Lung (tissue), 12 donors: ENCODE results near the gene ACTRT2. TPM values are rescaled to one million over a fixed set of nuclear protein-coding genes. Genes with fewer than 3 reads are reported as not detected.

Source experiments
- ATAC-seq: fragments of 200-7000 bp; cut with Tn5 transposase; one replicate; pipeline ENCODE4 v1.9.1; 2020; ENCODE audit warnings: moderate number of reproducible peaks; ENCODE audit not compliant: insufficient read depth, low FRiP score
- DNase-seq, 3 donors: peaks; one replicate each; pipeline ENCODE4 v3.0.0-alpha.2; 2013 to 2017
- H3K27ac ChIP-seq, 2 donors: one replicate each; pipeline ENCODE4 v1.5.1; 2013; ENCODE audit warnings: mild to moderate bottlenecking in 2 of 2, moderate library complexity in 2 of 2, control low read depth in 1 of 2, inconsistent platforms in 1 of 2, low read depth in 1 of 2, low read length in 1 of 2
- H3K27me3 ChIP-seq, 3 donors: one replicate each; pipeline ENCODE4 v1.5.1; 2013; ENCODE audit warnings: low read length in 2 of 3; ENCODE audit not compliant: control insufficient read depth in 3 of 3, insufficient read depth in 3 of 3
- H3K36me3 ChIP-seq, 4 donors: one replicate each; pipeline ENCODE4 v1.5.1; 2013; ENCODE audit warnings: low read length in 4 of 4, mild to moderate bottlenecking in 1 of 4, moderate library complexity in 1 of 4; ENCODE audit not compliant: control insufficient read depth in 4 of 4, insufficient read depth in 4 of 4
- H3K4me1 ChIP-seq, 5 donors: one replicate each; pipeline ENCODE4 v1.5.1; 2013; ENCODE audit warnings: low read length in 5 of 5, mild to moderate bottlenecking in 2 of 5, moderate library complexity in 1 of 5; ENCODE audit not compliant: control insufficient read depth in 5 of 5, insufficient read depth in 5 of 5
- H3K4me3 ChIP-seq: one replicate; pipeline ENCODE4 v1.5.1; 2013; ENCODE audit warnings: mild to moderate bottlenecking, control low read depth, moderate library complexity
- H3K9ac ChIP-seq, 2 donors: one replicate each; pipeline ENCODE4 v1.5.1; 2013; ENCODE audit warnings: low read length in 2 of 2, control low read depth in 1 of 2; ENCODE audit not compliant: insufficient read depth in 1 of 2
- H3K9me3 ChIP-seq, 4 donors: one replicate each; pipeline ENCODE4 v1.5.1; 2013; ENCODE audit warnings: low read length in 3 of 4, mild to moderate bottlenecking in 1 of 4, moderate library complexity in 1 of 4; ENCODE audit not compliant: control insufficient read depth in 4 of 4, insufficient read depth in 3 of 4
- WGBS, 2 donors: extraction: QIAGEN DNeasy Blood & Tissue Kit; methylation state at CpG; one replicate each; pipeline ENCODE4 v1.1.7; 2013; 5-methylcytosine and 5-hydroxymethylcytosine counted together
- polyA plus RNA-seq, 2 donors: library from polyadenylated mRNA; stranded (reverse); fragments of 200-250 nt; gene quantifications; one replicate each; pipeline ENCODE4 v1.2.1, GENCODE V29; 2013
- total RNA-seq, 2 donors: library from RNA; depleted of rRNA in 1 of 2; stranded (reverse); fragments of >200 nt in 1 of 2; gene quantifications; one replicate each; pipeline ENCODE4 v1.2.1, GENCODE V29; 2014 to 2021
- TF ChIP-seq, protein P1 (sequence below): IDR thresholded peaks from 2 replicates; pipeline ENCODE4 v1.5.1; 2012; ENCODE audit warnings: mild to moderate bottlenecking; ENCODE audit errors: control extremely low read depth, extremely low read depth
- donor health status: control.
- donor health status: control.
- donor health status: Bipolar disorder and iron deficiency.
- donor health status: healthy.
- donor health status: DM: yes; HTN: yes; CAD: no.

The ACTRT2 gene
- total and polyA plus RNA-seq, 4 donors, result not detected

DNA sequence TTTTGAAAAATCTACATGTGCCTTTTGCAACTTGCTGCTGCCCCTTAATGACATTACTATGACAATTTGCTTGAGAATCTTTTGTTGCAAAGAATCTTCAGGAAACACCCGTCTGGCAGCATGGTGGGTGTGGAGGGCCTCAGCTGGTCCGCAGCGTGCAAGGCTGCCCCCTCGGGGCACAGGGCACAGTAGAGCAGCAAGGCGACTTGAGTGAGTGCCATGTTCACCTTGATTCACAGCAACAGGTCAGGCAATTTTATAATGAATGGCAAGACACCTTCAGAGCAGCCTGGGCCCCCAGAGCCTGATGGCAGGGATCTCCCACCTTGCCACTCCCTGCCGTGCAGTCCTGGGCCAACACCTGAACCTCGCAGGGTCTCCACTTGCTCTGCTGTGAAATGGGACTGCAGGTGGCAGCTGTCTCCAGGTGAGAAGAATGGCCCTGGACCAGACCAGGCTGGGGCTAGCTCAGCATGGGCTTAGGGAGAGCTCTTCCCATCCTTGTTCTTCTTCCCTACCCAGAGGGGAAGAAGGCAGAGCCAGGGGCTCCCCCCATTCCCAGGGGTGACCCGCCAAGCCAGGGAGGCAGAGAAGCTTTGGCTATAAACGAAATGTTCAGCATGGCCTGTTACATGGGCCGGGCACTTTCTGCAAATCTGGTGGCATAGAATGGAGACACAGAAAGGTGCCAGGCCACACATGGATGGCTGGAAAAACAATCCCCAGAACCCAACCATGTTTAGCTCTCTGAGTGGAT, 34.5 kb upstream of the ACTRT2 start:
- H3K27ac ChIP-seq, result no peak overlapping the region
- ATAC-seq (no peak), DNase-seq (peak in 1 of 3 donors; percentile 7)
- TF ChIP-seq, protein P1, sequence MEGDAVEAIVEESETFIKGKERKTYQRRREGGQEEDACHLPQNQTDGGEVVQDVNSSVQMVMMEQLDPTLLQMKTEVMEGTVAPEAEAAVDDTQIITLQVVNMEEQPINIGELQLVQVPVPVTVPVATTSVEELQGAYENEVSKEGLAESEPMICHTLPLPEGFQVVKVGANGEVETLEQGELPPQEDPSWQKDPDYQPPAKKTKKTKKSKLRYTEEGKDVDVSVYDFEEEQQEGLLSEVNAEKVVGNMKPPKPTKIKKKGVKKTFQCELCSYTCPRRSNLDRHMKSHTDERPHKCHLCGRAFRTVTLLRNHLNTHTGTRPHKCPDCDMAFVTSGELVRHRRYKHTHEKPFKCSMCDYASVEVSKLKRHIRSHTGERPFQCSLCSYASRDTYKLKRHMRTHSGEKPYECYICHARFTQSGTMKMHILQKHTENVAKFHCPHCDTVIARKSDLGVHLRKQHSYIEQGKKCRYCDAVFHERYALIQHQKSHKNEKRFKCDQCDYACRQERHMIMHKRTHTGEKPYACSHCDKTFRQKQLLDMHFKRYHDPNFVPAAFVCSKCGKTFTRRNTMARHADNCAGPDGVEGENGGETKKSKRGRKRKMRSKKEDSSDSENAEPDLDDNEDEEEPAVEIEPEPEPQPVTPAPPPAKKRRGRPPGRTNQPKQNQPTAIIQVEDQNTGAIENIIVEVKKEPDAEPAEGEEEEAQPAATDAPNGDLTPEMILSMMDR, result no peak
- no peaks in the 10 kb centered on the region for H3K27me3 ChIP-seq
- peaks cover 0 to 18% (median 0%) of the 10 kb centered on the region in 5 donors for H3K4me1 ChIP-seq
- no peak overlapping the region for H3K9ac ChIP-seq
- no peak overlapping the region for H3K4me3 ChIP-seq
- WGBS, 2 donors, result 80 to 90% methylated on average over 10 of the region's 10 CpGs
- H3K36me3 ChIP-seq, result no peaks in the 10 kb centered on the region
- no peaks in the 10 kb centered on the region for H3K9me3 ChIP-seq

DNA sequence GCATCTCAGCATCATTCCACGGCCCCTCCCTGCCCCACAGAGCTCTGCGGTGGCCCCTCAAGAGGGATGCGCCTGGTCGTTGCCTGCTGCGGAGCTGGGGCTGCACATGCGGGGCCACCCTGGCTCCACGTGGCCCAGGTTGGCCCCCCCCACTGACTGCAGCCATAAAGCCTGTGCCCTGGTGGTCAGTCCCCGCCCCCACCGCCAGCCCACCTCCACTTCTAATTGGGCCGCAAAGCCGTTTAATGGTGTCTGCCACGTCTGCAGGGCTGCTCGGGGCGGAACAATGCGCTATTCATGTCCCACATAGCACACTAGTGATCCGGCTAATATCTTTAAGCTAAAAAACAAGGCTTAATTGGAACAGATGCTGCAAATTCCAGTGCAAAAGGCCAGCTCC, 33.5 kb upstream of the ACTRT2 start:
- Histone ChIP-seq H3K9ac (no peak overlapping the region), H3K27me3 (no peaks in the 10 kb centered on the region), H3K27ac (no peak overlapping the region), H3K4me1 (peaks cover 0 to 18% (median 0%) of the 10 kb centered on the region in 5 donors), H3K36me3 (no peaks in the 10 kb centered on the region), H3K9me3 (no peaks in the 10 kb centered on the region), H3K4me3 (no peak overlapping the region)
- 86 to 97% methylated on average over 16 of the region's 16 CpGs for WGBS, 2 donors
- no peak for ATAC-seq
- DNase-seq, result peak in 1 of 3 donors; percentile 8
- TF ChIP-seq, protein P1, result no peak

DNA sequence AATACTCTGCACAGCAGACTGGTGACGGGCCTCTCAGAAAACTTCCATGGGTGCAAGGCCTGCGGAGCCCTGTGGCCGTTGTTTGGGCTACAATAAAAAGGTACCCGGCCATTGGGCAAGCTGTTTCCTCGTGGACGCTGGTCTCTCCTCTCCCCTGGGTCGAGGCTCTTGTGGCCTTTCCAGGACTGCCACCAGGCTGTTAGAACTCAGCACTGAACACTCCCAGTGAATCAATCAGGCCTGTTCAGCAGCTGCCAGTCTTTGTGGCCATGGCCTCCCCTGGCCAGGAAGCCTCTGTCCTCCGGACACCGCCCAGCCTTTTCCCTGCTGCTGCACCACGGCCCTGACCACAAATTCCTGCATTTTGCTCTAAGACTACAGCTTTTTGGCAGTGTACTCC, 33.0 kb upstream of the ACTRT2 start:
- ATAC-seq (no peak), DNase-seq (peak in 1 of 3 donors; percentile 10)
- WGBS, 2 donors, result 81 to 82% methylated on average over 10 of the region's 10 CpGs
- Histone ChIP-seq H3K4me3 (no peak overlapping the region), H3K9ac (no peak overlapping the region), H3K4me1 (peaks cover 0 to 18% (median 0%) of the 10 kb centered on the region in 5 donors), H3K9me3 (no peaks in the 10 kb centered on the region), H3K36me3 (no peaks in the 10 kb centered on the region), H3K27ac (no peak overlapping the region), H3K27me3 (no peaks in the 10 kb centered on the region)
- TF ChIP-seq, protein P1, result no peak
